Stimulated activated naive B cell treated with anti-CD40 and anti-IgM and Interleukin-4, amounts not matched to agents 10 μg/mL and 1 μg/mL and 100 μg/mL, for 72 hours (primary cell): ENCODE data around the gene ACOT13.
"Not testable (repeated sequence)": the region's sequence is repeated elsewhere in the genome, so short reads cannot be mapped to it uniquely, and the experiment has no call there.

ENCODE experiments used
- ATAC-seq, 2 donors: fragments of 150-1000 bp; cut with Tn5 transposase; replicated peaks; 2 replicates each; pipeline ENCODE4 v1.10.0; 2021; ENCODE audit warnings: moderate library complexity in 1 of 2
- DNase-seq: peaks from one replicate; pipeline ENCODE4 v3.0.0; 2021
- H3K27ac Mint-ChIP-seq: one replicate; pipeline ENCODE4 v1.8.0; 2022; ENCODE audit warnings: mild to moderate bottlenecking, mixed read lengths
- H3K27me3 Mint-ChIP-seq, 2 donors: one replicate each; pipeline ENCODE4 v1.8.0; 2022; ENCODE audit warnings: mixed read lengths in 2 of 2
- H3K36me3 Mint-ChIP-seq, 2 donors: one replicate each; pipeline ENCODE4 v1.8.0; 2022; ENCODE audit warnings: mixed read lengths in 2 of 2, mild to moderate bottlenecking in 1 of 2
- H3K4me1 Mint-ChIP-seq, 2 donors: one replicate each; pipeline ENCODE4 v1.8.0; 2022; ENCODE audit warnings: mixed read lengths in 2 of 2, mild to moderate bottlenecking in 1 of 2
- H3K4me3 Mint-ChIP-seq, 2 donors: one replicate each; pipeline ENCODE4 v1.8.0; 2022; ENCODE audit warnings: mild to moderate bottlenecking in 2 of 2, mixed read lengths in 2 of 2, moderate library complexity in 1 of 2
- H3K9me3 Mint-ChIP-seq, 2 donors: one replicate each; pipeline ENCODE4 v1.8.0; 2022; ENCODE audit warnings: mixed read lengths in 2 of 2, mild to moderate bottlenecking in 1 of 2

Gene ACOT13

GRCh38 chr6:24668066-24668996, 1.5 kb downstream of the ACOT13 start:
- DNase-seq, H3K9me3 Mint-ChIP-seq, H3K27me3 Mint-ChIP-seq, H3K27ac Mint-ChIP-seq, ATAC-seq: not testable (repeated sequence)
- H3K36me3 Mint-ChIP-seq, result peaks cover 20 to 40% of the 10 kb centered on the region in 2 donors
- H3K4me1 Mint-ChIP-seq, result peaks cover 18 to 40% of the 10 kb centered on the region in 2 donors
- peak overlapping the region; percentile 11 to 99 for H3K4me3 Mint-ChIP-seq

GRCh38 chr6:24668997-24669361, 2.1 kb downstream of the ACOT13 start:
- no peak for DNase-seq
- Mint-ChIP-seq H3K4me3 (no peak overlapping the region), H3K4me1 (peaks cover 16 to 34% of the 10 kb centered on the region in 2 donors), H3K27me3 (no peaks in the 10 kb centered on the region), H3K9me3 (peaks cover 0 to 4% of the 10 kb centered on the region in 2 donors), H3K36me3 (peaks cover 22 to 37% of the 10 kb centered on the region in 2 donors), H3K27ac (no peak overlapping the region)
- ATAC-seq, result no peak

GRCh38 chr6:24670492-24670891, 3.6 kb downstream of the ACOT13 start:
- not testable (repeated sequence) for H3K27ac Mint-ChIP-seq, H3K4me3 Mint-ChIP-seq, H3K27me3 Mint-ChIP-seq, ATAC-seq, H3K9me3 Mint-ChIP-seq, DNase-seq
- peaks cover 9 to 21% of the 10 kb centered on the region in 2 donors for H3K4me1 Mint-ChIP-seq
- peaks cover 26 to 40% of the 10 kb centered on the region in 2 donors for H3K36me3 Mint-ChIP-seq

GRCh38 chr6:24671077-24671476, 4.2 kb downstream of the ACOT13 start:
- Mint-ChIP-seq H3K4me1 (peaks cover 9 to 17% of the 10 kb centered on the region in 2 donors), H3K36me3 (peaks cover 29 to 40% of the 10 kb centered on the region in 2 donors)
- H3K27ac Mint-ChIP-seq, H3K4me3 Mint-ChIP-seq, ATAC-seq, H3K27me3 Mint-ChIP-seq, DNase-seq, H3K9me3 Mint-ChIP-seq: not testable (repeated sequence)

- peaks cover 0 to 4% of the 10 kb centered on the region in 2 donors for H3K9me3 Mint-ChIP-seq
- DNase-seq, result no peak
- ATAC-seq, result no peak
- peaks cover 4 to 13% of the 10 kb centered on the region in 2 donors for H3K4me1 Mint-ChIP-seq
- no peak overlapping the region for H3K4me3 Mint-ChIP-seq
- H3K27ac Mint-ChIP-seq, result no peak overlapping the region
- peaks cover 29 to 36% of the 10 kb centered on the region in 2 donors for H3K36me3 Mint-ChIP-seq
- H3K27me3 Mint-ChIP-seq, result no peaks in the 10 kb centered on the region
Observed at GRCh38 chr6:24672620-24673182, 5.8 kb downstream of the ACOT13 start.

- H3K27ac Mint-ChIP-seq, result no peak overlapping the region
- H3K4me3 Mint-ChIP-seq, result no peak overlapping the region
- H3K27me3 Mint-ChIP-seq, result no peaks in the 10 kb centered on the region
- DNase-seq, result no peak
- peaks cover 4 to 7% of the 10 kb centered on the region in 2 donors for H3K4me1 Mint-ChIP-seq
- peaks cover 0 to 4% of the 10 kb centered on the region in 2 donors for H3K9me3 Mint-ChIP-seq
- ATAC-seq, result no peak
- peaks cover 29 to 35% of the 10 kb centered on the region in 2 donors for H3K36me3 Mint-ChIP-seq
Observed at GRCh38 chr6:24673625-24674024, 6.7 kb downstream of the ACOT13 start.

GRCh38 chr6:24678792-24679352, 12.0 kb downstream of the ACOT13 start:
- DNase-seq, H3K27me3 Mint-ChIP-seq, H3K9me3 Mint-ChIP-seq, ATAC-seq, H3K4me1 Mint-ChIP-seq, H3K4me3 Mint-ChIP-seq, H3K27ac Mint-ChIP-seq: not testable (repeated sequence)
- H3K36me3 Mint-ChIP-seq, result peaks cover 18 to 21% of the 10 kb centered on the region in 2 donors

- no peak for ATAC-seq
Observed at GRCh38 chr6:24680582-24680981, 13.7 kb downstream of the ACOT13 start.

GRCh38 chr6:24683297-24684296, 16.7 kb downstream of the ACOT13 start:
- Mint-ChIP-seq H3K4me1 (peaks cover 0 to 3% of the 10 kb centered on the region in 2 donors), H3K9me3 (no peaks in the 10 kb centered on the region), H3K36me3 (peaks cover 12 to 18% of the 10 kb centered on the region in 2 donors), H3K27me3 (no peaks in the 10 kb centered on the region), H3K4me3 (no peak overlapping the region), H3K27ac (no peak overlapping the region)
- DNase-seq, result no peak
- no peak for ATAC-seq

More at GRCh38 chr6:24680582-24680981, 13.7 kb downstream of the ACOT13 start:
- Mint-ChIP-seq H3K4me1 (peaks cover 0 to 3% of the 10 kb centered on the region in 2 donors), H3K27ac (no peak overlapping the region), H3K36me3 (peaks cover 8 to 13% of the 10 kb centered on the region in 2 donors), H3K9me3 (no peaks in the 10 kb centered on the region), H3K4me3 (no peak overlapping the region), H3K27me3 (no peaks in the 10 kb centered on the region)
- DNase-seq, result no peak

- no peak overlapping the region for H3K4me3 Mint-ChIP-seq
- H3K27ac Mint-ChIP-seq, result no peak overlapping the region
- no peaks in the 10 kb centered on the region for H3K27me3 Mint-ChIP-seq
Observed at GRCh38 chr6:24686408-24686807, 19.5 kb downstream of the ACOT13 start.

GRCh38 chr6:24686946-24687345, 20.1 kb downstream of the ACOT13 start:
- no peak for DNase-seq
- Mint-ChIP-seq H3K27me3 (no peaks in the 10 kb centered on the region), H3K4me1 (no peaks in the 10 kb centered on the region), H3K4me3 (no peak overlapping the region), H3K27ac (no peak overlapping the region), H3K36me3 (peaks cover 11 to 12% of the 10 kb centered on the region in 2 donors), H3K9me3 (no peaks in the 10 kb centered on the region)
- ATAC-seq, result no peak

More at GRCh38 chr6:24686408-24686807, 19.5 kb downstream of the ACOT13 start:
- DNase-seq (no peak), ATAC-seq (no peak)
- H3K9me3 Mint-ChIP-seq, result no peaks in the 10 kb centered on the region
- peaks cover 0 to 1% of the 10 kb centered on the region in 2 donors for H3K4me1 Mint-ChIP-seq
- H3K36me3 Mint-ChIP-seq, result peaks cover 13 to 17% of the 10 kb centered on the region in 2 donors

- no peaks in the 10 kb centered on the region for H3K9me3 Mint-ChIP-seq
- H3K4me3 Mint-ChIP-seq, result no peak overlapping the region
- ATAC-seq, result no peak
- H3K27me3 Mint-ChIP-seq, result no peaks in the 10 kb centered on the region
- no peak overlapping the region for H3K27ac Mint-ChIP-seq
- no peaks in the 10 kb centered on the region for H3K4me1 Mint-ChIP-seq
- H3K36me3 Mint-ChIP-seq, result peaks cover 6 to 8% of the 10 kb centered on the region in 2 donors
- no peak for DNase-seq
Observed at GRCh38 chr6:24689964-24690363, 23.1 kb downstream of the ACOT13 start.

- no peak for ATAC-seq
- DNase-seq, result no peak
- Mint-ChIP-seq H3K4me3 (no peak overlapping the region), H3K27ac (peak overlapping the region; percentile 3), H3K9me3 (no peaks in the 10 kb centered on the region), H3K27me3 (no peaks in the 10 kb centered on the region), H3K36me3 (peaks cover 10 to 11% of the 10 kb centered on the region in 2 donors), H3K4me1 (peaks cover 2 to 4% of the 10 kb centered on the region in 2 donors)
Observed at GRCh38 chr6:24690593-24690992, 23.7 kb downstream of the ACOT13 start.
